Activated CD4-positive, alpha-beta T cell treated with anti-CD3 and anti-CD28 coated beads, Interleukin-2, amount 50 U/mL, for 16 hours (primary cell): Measurements from ENCODE around the gene VAMP5.
"Not testable (repeated sequence)": the region's sequence is repeated elsewhere in the genome, so short reads cannot be mapped to it uniquely, and the experiment has no call there.

Experiments used
- DNase-seq: peaks from one replicate; pipeline ENCODE4 v3.0.0-alpha.2; 2020

VAMP5 gene, protein sequence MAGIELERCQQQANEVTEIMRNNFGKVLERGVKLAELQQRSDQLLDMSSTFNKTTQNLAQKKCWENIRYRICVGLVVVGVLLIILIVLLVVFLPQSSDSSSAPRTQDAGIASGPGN

GRCh38 chr2:85584354-85584856 lies at the start of gene VAMP5:
Gene VAMP5, plus strand, starts transcription at chr2:85584431. Its CDS starts 60 bp downstream, at chr2:85584491.
- DNase-seq, result no peak

- no peak for DNase-seq
Measured at GRCh38 chr2:85534881-85535280, 49.4 kb upstream of the VAMP5 start.

- DNase-seq, result no peak
Measured at GRCh38 chr2:85536479-85536878, 47.8 kb upstream of the VAMP5 start.

- DNase-seq, result no peak
Measured at GRCh38 chr2:85537600-85538506, 46.4 kb upstream of the VAMP5 start.

- peak; percentile 94 for DNase-seq
Measured at GRCh38 chr2:85538507-85539360, 45.5 kb upstream of the VAMP5 start, which contains the start of gene MAT2A. Gene MAT2A, plus strand, starts transcription at chr2:85539168. Its CDS starts 120 bp downstream, at chr2:85539288.

- DNase-seq, result peak; percentile 83
Measured at GRCh38 chr2:85539361-85540132, 44.7 kb upstream of the VAMP5 start.

- DNase-seq, result no peak
Measured at GRCh38 chr2:85540133-85540648, 44.0 kb upstream of the VAMP5 start.

DNA sequence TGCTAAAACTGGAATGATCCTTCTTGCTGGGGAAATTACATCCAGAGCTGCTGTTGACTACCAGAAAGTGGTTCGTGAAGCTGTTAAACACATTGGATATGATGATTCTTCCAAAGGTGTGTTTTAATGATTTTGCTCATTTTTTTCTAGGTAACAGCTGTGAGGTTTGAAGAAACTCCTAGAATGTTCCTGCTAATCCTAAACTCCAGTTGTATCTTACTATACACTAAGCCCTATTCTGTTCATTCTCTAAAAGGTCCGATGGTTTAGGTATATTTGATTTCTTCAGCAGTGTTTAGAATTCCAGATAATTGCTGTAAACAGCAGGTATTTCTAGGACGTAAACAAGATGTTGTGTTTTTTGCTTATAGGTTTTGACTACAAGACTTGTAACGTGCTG lies 43.0 kb upstream of the VAMP5 start:
- DNase-seq, result no peak

GRCh38 chr2:85541753-85542457 lies 42.3 kb upstream of the VAMP5 start:
- no peak for DNase-seq

DNA sequence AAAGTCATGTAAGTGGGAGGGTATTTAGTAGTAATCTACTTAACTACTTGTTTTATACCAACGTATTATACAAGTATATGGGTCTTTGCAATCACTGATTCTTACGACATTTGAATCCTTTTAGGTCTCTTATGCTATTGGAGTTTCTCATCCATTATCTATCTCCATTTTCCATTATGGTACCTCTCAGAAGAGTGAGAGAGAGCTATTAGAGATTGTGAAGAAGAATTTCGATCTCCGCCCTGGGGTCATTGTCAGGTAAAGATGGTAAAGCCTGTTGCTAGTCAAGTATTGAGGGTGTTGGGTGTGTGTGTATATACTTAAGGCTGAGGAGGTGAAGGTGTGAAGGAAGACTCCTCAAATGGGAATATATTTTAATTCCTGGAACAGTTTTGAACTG lies 41.5 kb upstream of the VAMP5 start:
- no peak for DNase-seq

- not testable (repeated sequence) for DNase-seq
Measured at GRCh38 chr2:85544254-85544691, 40.0 kb upstream of the VAMP5 start.

DNA sequence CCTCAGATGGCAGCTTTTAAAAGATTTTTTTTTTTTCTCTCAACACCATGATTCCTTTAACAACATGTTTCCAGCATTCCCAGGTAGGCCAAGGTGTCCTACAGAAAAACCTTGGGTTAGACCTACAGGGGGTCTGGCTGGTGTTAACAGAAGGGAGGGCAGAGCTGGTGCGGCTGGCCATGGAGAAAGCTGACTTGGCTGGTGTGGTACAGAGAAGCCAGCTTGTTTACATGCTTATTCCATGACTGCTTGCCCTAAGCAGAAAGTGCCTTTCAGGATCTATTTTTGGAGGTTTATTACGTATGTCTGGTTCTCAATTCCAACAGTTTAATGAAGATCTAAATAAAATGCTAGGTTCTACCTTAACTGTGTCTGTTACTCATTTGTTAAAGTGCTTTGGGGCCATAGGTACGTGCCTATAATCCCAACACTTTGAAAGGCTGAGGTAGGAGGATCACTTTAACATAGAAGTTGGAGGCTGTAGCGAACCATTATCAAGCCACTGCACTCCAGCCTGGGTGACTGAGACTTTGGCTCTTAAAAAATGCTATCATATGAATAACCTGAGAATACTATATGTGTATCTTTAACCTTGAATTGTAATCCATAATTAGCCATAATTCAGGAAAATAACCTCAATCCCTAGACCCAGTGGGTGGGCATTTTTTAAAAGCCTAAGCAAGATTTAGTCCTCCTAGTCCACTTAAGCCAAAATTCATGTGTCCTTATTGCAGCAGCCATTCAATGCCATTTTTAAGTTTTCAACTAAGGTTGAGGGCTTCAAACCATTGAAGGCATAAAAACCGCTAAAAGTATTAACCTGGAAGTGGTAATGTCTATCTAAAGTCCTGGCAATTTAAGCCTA lies 39.1 kb upstream of the VAMP5 start:
- DNase-seq, result not testable (repeated sequence)

- no peak for DNase-seq
Measured at GRCh38 chr2:85545780-85546240, 38.4 kb upstream of the VAMP5 start.

GRCh38 chr2:85547089-85547858 lies 37.0 kb upstream of the VAMP5 start:
- no peak for DNase-seq

- DNase-seq, result no peak
Measured at GRCh38 chr2:85547859-85548607, 36.2 kb upstream of the VAMP5 start.

GRCh38 chr2:85548608-85548900 lies 35.7 kb upstream of the VAMP5 start:
- no peak for DNase-seq

GRCh38 chr2:85549095-85549494 lies 35.1 kb upstream of the VAMP5 start:
- no peak for DNase-seq

- no peak for DNase-seq
Measured at GRCh38 chr2:85549826-85550225, 34.4 kb upstream of the VAMP5 start.

- DNase-seq, result no peak
Measured at GRCh38 chr2:85550486-85550885, 33.7 kb upstream of the VAMP5 start.
